Activated B cell treated with CpG ODN at 0.5 μM for 24 hours (primary cell): Measurements from ENCODE around the gene IL1R2. TPM values are rescaled to one million over a fixed set of nuclear protein-coding genes. Genes with fewer than 3 reads are reported as not detected.
A peak's percentile ranks its signal among the peaks of the same experiment; 100 is the strongest.

ENCODE experiments used
- ATAC-seq: fragments of 200-7000 bp; cut with Tn5 transposase; one replicate; pipeline ENCODE4 v1.10.0; 2021; ENCODE audit warnings: low read depth, mild to moderate bottlenecking, moderate library complexity
- CTCF ChIA-PET: fragments of 350-600 bp; sonication (Branson Sonifier 250); formaldehyde crosslinking; loops from one replicate; lab custom pipeline; 2021; ENCODE audit warnings: antibody characterized with exemption; lab: Charles Lee
- POLR2A ChIA-PET: fragments of 350-600 bp; sonication (Branson Sonifier 250); formaldehyde crosslinking; loops from one replicate; lab custom pipeline; 2021; ENCODE audit warnings: antibody characterized with exemption; lab: Charles Lee
- DNase-seq: peaks from one replicate; pipeline ENCODE4 v3.0.0; 2022
- H3K27ac Mint-ChIP-seq: one replicate; pipeline ENCODE4 v1.8.0; 2020; ENCODE audit warnings: mixed read lengths
- H3K27me3 Mint-ChIP-seq: one replicate; pipeline ENCODE4 v1.8.0; 2021; ENCODE audit warnings: mixed read lengths
- H3K36me3 Mint-ChIP-seq: one replicate; pipeline ENCODE4 v1.8.0; 2021; ENCODE audit warnings: low read depth, mixed read lengths
- H3K4me1 Mint-ChIP-seq: one replicate; pipeline ENCODE4 v1.8.0; 2021; ENCODE audit warnings: mixed read lengths
- H3K4me3 Mint-ChIP-seq: one replicate; pipeline ENCODE4 v1.8.0; 2020; ENCODE audit warnings: mild to moderate bottlenecking, mixed read lengths
- H3K9me3 Mint-ChIP-seq: one replicate; pipeline ENCODE4 v1.8.0; 2020; ENCODE audit warnings: mixed read lengths
- intact Hi-C: fragments of 100-400 bp; cut with micrococcal nuclease; formaldehyde crosslinking; loops from one replicate; pipeline ENCODE4 v1.15.1; 2024
- total RNA-seq: library from RNA; stranded (reverse); gene quantifications from 2 replicates; pipeline ENCODE4 v1.2.3, GENCODE V29; 2022
- TF ChIP-seq, protein P1 (sequence below): fragments of 200-600 bp; IDR thresholded peaks from one replicate; pipeline ENCODE4 v1.8.0; 2022; ENCODE audit warnings: antibody characterized with exemption, mild to moderate bottlenecking

IL1R2 gene
- total RNA-seq, 1 donor from 2014 or later, result not detected

GRCh38 chr2:101989740-101990460 lies 1.9 kb upstream of the IL1R2 start:
- ATAC-seq (peak; percentile 37), DNase-seq (no peak)
- H3K4me1 Mint-ChIP-seq, result peaks cover 27% of the 10 kb centered on the region
- H3K27me3 Mint-ChIP-seq, result peaks cover 8% of the 10 kb centered on the region
- TF ChIP-seq, protein P1, sequence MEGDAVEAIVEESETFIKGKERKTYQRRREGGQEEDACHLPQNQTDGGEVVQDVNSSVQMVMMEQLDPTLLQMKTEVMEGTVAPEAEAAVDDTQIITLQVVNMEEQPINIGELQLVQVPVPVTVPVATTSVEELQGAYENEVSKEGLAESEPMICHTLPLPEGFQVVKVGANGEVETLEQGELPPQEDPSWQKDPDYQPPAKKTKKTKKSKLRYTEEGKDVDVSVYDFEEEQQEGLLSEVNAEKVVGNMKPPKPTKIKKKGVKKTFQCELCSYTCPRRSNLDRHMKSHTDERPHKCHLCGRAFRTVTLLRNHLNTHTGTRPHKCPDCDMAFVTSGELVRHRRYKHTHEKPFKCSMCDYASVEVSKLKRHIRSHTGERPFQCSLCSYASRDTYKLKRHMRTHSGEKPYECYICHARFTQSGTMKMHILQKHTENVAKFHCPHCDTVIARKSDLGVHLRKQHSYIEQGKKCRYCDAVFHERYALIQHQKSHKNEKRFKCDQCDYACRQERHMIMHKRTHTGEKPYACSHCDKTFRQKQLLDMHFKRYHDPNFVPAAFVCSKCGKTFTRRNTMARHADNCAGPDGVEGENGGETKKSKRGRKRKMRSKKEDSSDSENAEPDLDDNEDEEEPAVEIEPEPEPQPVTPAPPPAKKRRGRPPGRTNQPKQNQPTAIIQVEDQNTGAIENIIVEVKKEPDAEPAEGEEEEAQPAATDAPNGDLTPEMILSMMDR, result no peak
- intact Hi-C loops, result loop anchor here (10.0 kb wide), 1 partner anchor 105 kb away; no protein-coding TSS in a partner anchor
- peak overlapping the region; percentile 21 for H3K4me3 Mint-ChIP-seq
- ChIA-PET CTCF (interaction anchor here (1.3 kb wide), 1 partner anchor 106 kb away, joined by 3 read pairs; no protein-coding TSS in a partner anchor), POLR2A (no interaction called here)
- H3K9me3 Mint-ChIP-seq, result no peaks in the 10 kb centered on the region
- no peak overlapping the region for H3K27ac Mint-ChIP-seq
- no peaks in the 10 kb centered on the region for H3K36me3 Mint-ChIP-seq

DNA sequence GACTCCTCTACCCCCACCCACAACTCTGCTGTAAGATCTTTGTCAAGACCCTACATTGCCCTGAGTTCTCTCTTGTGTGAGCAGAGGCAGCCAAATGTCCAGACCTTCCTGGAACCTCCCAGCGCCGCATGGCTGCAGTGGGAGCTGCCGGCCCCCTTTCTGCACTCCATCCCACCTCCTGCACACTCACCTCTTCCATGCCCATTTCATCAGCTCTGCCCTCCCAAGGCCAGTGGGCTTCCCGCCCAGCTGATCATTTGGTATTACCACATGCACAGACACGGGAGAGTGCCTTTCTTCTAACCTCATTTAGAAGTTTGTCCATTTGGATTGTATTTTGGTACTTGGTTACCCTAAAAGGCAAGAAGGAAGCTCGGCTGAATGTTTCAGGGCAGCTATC lies 2.0 kb downstream of the IL1R2 start:
- ChIA-PET CTCF (interaction anchor here (1.1 to 1.2 kb wide), 2 partner anchors 11 to 109 kb away, joined by 3 read pairs; no protein-coding TSS in a partner anchor), POLR2A (no interaction called here)
- TF ChIP-seq, protein P1, result no peak
- Mint-ChIP-seq H3K27me3 (peaks cover 6% of the 10 kb centered on the region), H3K4me1 (peaks cover 24% of the 10 kb centered on the region), H3K36me3 (no peaks in the 10 kb centered on the region), H3K27ac (no peak overlapping the region), H3K9me3 (no peaks in the 10 kb centered on the region), H3K4me3 (no peak overlapping the region)
- DNase-seq, result no peak
- intact Hi-C loops, result loop anchor here (10.0 kb wide), 1 partner anchor 109 kb away; no protein-coding TSS in a partner anchor
- ATAC-seq, result no peak

DNA sequence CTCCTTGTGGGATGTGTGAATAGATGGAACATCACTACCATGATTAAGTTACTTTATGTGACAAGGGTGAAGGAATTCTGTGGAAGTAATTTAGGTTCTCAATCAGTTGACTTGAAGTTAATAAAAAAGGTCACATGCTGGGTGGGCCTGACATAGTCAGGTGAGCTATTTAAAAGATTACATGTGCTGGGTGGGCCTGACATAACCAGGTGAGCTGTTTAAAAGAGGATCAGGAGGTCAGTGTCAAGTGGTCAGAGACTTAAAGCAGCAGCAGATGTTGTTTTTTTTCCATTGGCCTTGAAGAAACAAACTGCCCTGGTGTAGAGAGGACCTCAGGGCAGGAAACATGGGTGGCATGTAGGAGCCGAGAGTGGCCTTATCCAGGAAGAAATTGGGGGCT lies 3.3 kb downstream of the IL1R2 start:
- no peaks in the 10 kb centered on the region for H3K9me3 Mint-ChIP-seq
- H3K27me3 Mint-ChIP-seq, result peaks cover 6% of the 10 kb centered on the region
- no peak overlapping the region for H3K27ac Mint-ChIP-seq
- TF ChIP-seq, protein P1, result no peak
- DNase-seq, result no peak
- no peaks in the 10 kb centered on the region for H3K36me3 Mint-ChIP-seq
- no peak overlapping the region for H3K4me3 Mint-ChIP-seq
- H3K4me1 Mint-ChIP-seq, result peaks cover 17% of the 10 kb centered on the region
- intact Hi-C loops, result loop anchor here (10.0 kb wide), 1 partner anchor 110 kb away; no protein-coding TSS in a partner anchor
- ATAC-seq, result no peak
- POLR2A ChIA-PET, result no interaction called here
- CTCF ChIA-PET, result interaction anchor here (1.1 kb wide), 1 partner anchor 110 kb away, joined by 3 read pairs; no protein-coding TSS in a partner anchor

DNA sequence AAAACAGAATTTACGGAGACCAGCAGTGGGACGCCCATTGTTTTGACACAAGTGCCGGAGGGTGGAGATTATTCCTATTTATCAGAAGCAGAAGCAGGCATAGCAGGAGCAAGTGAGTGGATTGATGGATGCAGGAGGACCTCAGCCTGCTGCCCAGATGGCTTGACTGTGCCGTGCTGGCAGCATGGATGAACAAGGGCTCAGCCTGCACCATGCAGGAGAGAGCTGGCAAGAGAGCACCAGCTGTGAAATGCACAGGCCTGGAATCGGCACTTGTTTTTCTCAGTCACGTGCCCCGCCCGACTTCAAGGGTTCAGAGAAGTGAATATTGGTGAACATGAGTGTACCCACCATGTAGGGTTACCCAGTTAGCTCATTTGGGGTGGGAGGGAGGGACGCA lies 4.0 kb downstream of the IL1R2 start:
- no peak for ATAC-seq
- no peak overlapping the region for H3K4me3 Mint-ChIP-seq
- peaks cover 10% of the 10 kb centered on the region for H3K4me1 Mint-ChIP-seq
- peaks cover 6% of the 10 kb centered on the region for H3K27me3 Mint-ChIP-seq
- H3K9me3 Mint-ChIP-seq, result no peaks in the 10 kb centered on the region
- ChIA-PET CTCF (no interaction called here), POLR2A (no interaction called here)
- no peak overlapping the region for H3K27ac Mint-ChIP-seq
- intact Hi-C loops, result loop anchor here (10.0 kb wide), 1 partner anchor 111 kb away; no protein-coding TSS in a partner anchor
- DNase-seq, result no peak
- no peaks in the 10 kb centered on the region for H3K36me3 Mint-ChIP-seq
- TF ChIP-seq, protein P1, result no peak

DNA sequence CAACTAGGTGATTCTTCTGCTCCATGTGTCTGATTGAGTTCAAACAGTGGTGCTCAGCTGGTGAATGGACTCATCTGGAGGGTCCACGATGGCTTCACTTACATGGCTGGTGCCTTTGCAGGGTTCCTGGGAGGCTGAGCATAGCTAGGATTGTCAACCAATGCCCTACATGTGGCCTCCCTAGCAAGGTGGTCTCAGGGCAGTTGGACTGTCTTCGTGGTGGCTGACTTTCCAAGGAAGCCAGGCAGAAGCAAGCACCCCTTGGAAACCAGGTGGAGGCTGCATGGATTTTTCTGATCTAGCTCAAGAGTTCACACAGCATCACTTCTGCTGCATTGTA lies 6.8 kb downstream of the IL1R2 start:
- H3K9me3 Mint-ChIP-seq, result no peaks in the 10 kb centered on the region
- TF ChIP-seq, protein P1, result no peak
- no peaks in the 10 kb centered on the region for H3K4me1 Mint-ChIP-seq
- ChIA-PET POLR2A (no interaction called here), CTCF (no interaction called here)
- H3K27me3 Mint-ChIP-seq, result no peaks in the 10 kb centered on the region
- no peak for ATAC-seq
- no peak overlapping the region for H3K4me3 Mint-ChIP-seq
- DNase-seq, result no peak
- no peaks in the 10 kb centered on the region for H3K36me3 Mint-ChIP-seq
- intact Hi-C loops, result loop anchor here (10.0 kb wide), 1 partner anchor 114 kb away; no protein-coding TSS in a partner anchor
- no peak overlapping the region for H3K27ac Mint-ChIP-seq
